ENCODE data around the gene CTSD. TPM values are rescaled to one million over a fixed set of nuclear protein-coding genes. Genes with fewer than 3 reads are reported as not detected.
A peak's percentile ranks its signal among the peaks of the same experiment; 100 is the strongest.

CTSD gene
- total RNA-seq, 2 donors from 2014 or later, result 427 to 1,049 TPM

DNA sequence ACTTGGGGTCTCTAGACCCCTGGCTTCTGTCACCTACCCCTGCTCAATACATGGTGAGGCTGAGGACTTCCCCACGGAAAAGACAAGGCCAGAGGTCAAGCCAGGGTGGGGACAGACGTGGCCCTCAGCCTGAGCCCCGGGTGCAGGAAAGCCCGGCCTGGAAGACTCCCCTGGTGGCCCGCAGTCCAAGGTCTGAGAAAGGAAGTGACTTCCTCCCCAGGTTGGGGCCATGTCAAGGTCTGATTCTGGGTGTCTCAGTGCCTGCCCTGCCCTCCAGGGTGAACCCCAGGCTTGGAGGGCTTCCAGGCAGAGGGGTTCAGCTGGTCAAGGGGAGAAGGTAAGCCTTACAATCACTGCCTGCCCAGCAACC, 3.9 kb downstream of the CTSD start:
- Histone ChIP-seq H3K27ac (peak overlapping the region; percentile 74 to 93), H3K27me3 (replicated peaks; ENCODE audit: insufficient read depth) (no peaks in the 10 kb centered on the region), H3K4me3 (peak overlapping the region; percentile 14), H3K36me3 (peaks cover 39% of the 10 kb centered on the region), H3K4me1 (ENCODE audit: control insufficient read depth in 1 of 2, low read depth in 2 of 2) (peaks cover 45 to 62% of the 10 kb centered on the region in 2 donors), H3K9me3 (no peaks in the 10 kb centered on the region)
- TF ChIP-seq, protein P1, sequence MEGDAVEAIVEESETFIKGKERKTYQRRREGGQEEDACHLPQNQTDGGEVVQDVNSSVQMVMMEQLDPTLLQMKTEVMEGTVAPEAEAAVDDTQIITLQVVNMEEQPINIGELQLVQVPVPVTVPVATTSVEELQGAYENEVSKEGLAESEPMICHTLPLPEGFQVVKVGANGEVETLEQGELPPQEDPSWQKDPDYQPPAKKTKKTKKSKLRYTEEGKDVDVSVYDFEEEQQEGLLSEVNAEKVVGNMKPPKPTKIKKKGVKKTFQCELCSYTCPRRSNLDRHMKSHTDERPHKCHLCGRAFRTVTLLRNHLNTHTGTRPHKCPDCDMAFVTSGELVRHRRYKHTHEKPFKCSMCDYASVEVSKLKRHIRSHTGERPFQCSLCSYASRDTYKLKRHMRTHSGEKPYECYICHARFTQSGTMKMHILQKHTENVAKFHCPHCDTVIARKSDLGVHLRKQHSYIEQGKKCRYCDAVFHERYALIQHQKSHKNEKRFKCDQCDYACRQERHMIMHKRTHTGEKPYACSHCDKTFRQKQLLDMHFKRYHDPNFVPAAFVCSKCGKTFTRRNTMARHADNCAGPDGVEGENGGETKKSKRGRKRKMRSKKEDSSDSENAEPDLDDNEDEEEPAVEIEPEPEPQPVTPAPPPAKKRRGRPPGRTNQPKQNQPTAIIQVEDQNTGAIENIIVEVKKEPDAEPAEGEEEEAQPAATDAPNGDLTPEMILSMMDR (IDR thresholded peaks at IDR 0.05), result no peak
- DNase-seq (ENCODE audit: low spot score) (no peak), ATAC-seq (ENCODE audit: insufficient number of reproducible peaks, low FRiP score, low read depth) (no peak)

DNA sequence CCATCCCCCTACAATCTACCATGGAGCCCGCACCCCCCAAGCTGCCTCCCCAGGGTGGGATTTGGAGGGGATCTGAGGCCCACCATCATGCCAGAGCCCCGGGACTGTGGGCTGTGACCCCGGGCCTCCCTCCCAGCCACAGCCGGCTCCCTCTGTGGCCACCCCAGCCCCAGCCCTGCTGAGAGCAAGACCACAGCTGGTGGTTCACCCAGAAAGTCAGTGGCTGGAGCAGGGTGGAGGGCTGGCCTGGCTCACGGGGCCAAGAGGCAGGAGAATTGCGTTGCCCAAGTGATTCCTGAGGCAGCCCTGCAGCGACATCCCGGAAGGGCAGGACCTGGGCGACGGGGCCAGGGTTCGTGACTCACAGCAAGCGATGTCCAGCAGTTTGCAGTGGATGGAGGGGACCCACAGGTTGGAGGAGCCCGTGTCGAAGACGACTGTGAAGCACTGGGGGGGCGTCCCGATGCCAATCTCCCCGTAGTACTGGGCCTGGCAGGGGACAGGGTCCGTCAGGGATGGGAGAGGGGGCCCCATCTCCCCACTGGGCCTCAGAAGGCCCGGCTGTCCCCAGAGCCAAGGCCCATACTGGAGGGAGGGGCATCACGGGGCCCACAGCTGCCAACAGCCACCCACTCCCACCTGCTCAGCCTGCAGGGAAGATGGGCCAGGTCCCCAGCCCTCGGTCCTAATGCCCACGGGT, 4.4 kb downstream of the CTSD start:
- H3K4me1 ChIP-seq (ENCODE audit: control insufficient read depth in 1 of 2, low read depth in 2 of 2), result peaks cover 42 to 59% of the 10 kb centered on the region in 2 donors
- H3K4me3 ChIP-seq, result peak overlapping the region; percentile 14
- ATAC-seq (ENCODE audit: insufficient number of reproducible peaks, low FRiP score, low read depth) (no peak), DNase-seq (ENCODE audit: low spot score) (no peak)
- no peaks in the 10 kb centered on the region for H3K9me3 ChIP-seq
- TF ChIP-seq, protein P1 (IDR thresholded peaks at IDR 0.05), result no peak
- H3K36me3 ChIP-seq, result peaks cover 42% of the 10 kb centered on the region
- H3K27me3 ChIP-seq (replicated peaks; ENCODE audit: insufficient read depth), result no peaks in the 10 kb centered on the region
- peak overlapping the region; percentile 74 to 93 for H3K27ac ChIP-seq

DNA sequence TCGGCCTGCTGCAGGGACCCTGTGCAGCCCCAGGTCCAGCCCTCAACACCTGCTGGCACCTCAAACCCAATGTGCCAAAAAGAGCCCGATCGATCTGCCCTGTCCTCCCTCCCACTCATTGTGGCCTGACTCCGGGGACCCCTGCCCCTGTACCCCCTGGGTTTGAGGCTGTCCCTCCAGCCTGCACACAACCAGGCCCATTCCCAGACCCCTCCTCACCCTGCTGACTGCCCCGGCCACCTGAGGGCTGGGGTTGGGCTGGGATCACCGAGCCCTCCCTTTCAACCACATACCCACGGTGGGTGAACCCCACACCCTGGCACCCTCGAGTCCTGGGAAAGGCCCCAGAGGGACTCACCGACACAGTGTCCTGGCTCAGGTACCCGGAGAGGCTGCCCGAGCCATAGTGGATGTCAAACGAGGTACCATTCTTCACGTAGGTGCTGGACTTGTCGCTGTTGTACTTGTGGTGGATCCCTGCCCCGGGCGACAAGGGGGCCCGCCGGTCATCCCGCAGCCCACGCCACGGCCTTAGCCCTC, 5.0 kb downstream of the CTSD start:
- Histone ChIP-seq H3K27me3 (replicated peaks; ENCODE audit: insufficient read depth) (no peaks in the 10 kb centered on the region), H3K36me3 (peaks cover 48% of the 10 kb centered on the region), H3K9me3 (no peaks in the 10 kb centered on the region), H3K27ac (peak overlapping the region; percentile 17 to 93), H3K4me3 (peak overlapping the region; percentile 22), H3K4me1 (ENCODE audit: control insufficient read depth in 1 of 2, low read depth in 2 of 2) (peaks cover 40 to 57% of the 10 kb centered on the region in 2 donors)
- ATAC-seq (ENCODE audit: insufficient number of reproducible peaks, low FRiP score, low read depth) (no peak), DNase-seq (ENCODE audit: low spot score) (no peak)
- TF ChIP-seq, protein P1 (IDR thresholded peaks at IDR 0.05), result no peak

DNA sequence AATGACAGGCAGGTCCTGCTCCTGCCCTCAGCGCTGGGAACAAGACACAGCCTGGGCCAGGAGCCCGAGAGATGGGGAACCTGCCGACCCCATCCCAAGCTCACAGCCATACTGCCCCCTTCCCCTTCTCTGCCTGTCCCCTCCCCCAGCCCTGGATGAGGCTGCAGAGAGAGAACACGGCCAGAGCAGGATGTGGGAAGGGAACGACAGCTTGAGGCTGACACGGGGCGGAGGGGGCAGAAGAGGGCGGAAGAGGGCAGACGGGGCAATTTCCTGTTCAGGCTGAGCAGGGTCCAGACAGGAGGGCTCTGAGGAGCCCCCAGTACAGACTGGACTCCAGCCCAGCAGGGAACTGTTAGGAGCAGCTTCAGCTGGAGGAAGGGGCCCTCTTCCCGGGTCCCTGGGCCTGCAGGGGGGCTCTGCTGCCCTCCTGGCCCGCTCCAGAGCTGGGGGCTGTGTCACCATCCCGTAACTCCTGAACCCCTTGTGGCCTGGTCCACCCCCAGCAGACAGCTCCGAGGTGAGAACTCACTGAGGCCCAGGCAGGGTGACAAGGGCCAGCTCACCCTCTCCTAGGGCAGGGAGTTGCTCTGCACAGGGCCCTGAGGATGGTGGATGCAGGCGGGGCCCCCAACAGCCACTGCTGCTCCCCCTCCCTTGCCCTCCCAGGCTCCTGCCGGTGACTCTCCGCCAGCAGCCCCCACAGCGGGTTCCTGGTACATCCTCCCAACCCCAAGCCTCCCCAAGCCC, 5.7 kb downstream of the CTSD start:
- Histone ChIP-seq H3K27ac (no peak overlapping the region), H3K9me3 (no peaks in the 10 kb centered on the region), H3K4me3 (peak overlapping the region; percentile 22), H3K27me3 (replicated peaks; ENCODE audit: insufficient read depth) (no peaks in the 10 kb centered on the region), H3K36me3 (peaks cover 54% of the 10 kb centered on the region), H3K4me1 (ENCODE audit: control insufficient read depth in 1 of 2, low read depth in 2 of 2) (peaks cover 40 to 56% of the 10 kb centered on the region in 2 donors)
- DNase-seq (ENCODE audit: low spot score), result no peak
- no peak for ATAC-seq (ENCODE audit: insufficient number of reproducible peaks, low FRiP score, low read depth)
- TF ChIP-seq, protein P1 (IDR thresholded peaks at IDR 0.05), result no peak
